ENCODE data around the gene NKD2. TPM values are rescaled to one million over a fixed set of nuclear protein-coding genes. Genes with fewer than 3 reads are reported as not detected.

Gene NKD2
- total RNA-seq, 1 experiment from 2014 or later: 12.8 TPM

DNA sequence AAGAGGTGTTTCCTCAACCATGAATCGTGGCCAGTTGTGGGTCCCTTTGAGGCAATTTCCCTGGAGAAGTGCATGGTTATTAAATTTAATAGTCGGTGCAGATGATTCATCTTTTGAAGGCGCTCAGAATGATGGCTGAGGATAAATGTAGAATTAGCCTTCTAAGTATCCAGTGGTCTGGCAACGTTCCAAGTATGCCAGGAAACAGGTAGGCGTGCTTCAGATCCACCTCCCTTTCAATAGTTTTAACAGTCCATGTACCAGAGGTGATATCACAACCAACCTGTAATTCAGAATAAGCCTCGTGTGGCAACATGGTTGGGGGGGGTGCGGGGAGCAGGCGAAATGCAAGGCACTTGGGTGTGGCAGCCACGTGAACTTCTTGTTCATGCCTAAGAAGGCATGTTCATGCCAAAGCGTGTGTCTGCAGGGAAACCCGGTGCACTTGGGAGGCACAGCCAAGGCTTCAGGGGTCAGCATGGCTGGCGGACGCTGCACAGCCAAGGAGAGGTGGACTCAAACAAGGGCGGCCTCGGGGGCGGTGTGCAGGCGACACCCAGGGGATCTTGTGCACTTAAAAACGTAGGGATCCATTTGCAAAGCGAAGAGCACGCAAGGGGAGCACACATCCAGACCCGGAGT lies 5.2 kb upstream of the NKD2 start:
- peaks cover 11% of the 10 kb centered on the region for H3K4me1 Mint-ChIP-seq
- TF ChIP-seq KAT7 (CRISPR knock-in tag; IDR thresholded peaks at IDR 0.05; ENCODE audit: borderline replicate concordance) (no peak), ZNF512 (CRISPR knock-in tag; IDR thresholded peaks at IDR 0.05; ENCODE audit: borderline replicate concordance) (no peak), GTF2I (CRISPR knock-in tag; conservative IDR thresholded peaks at IDR 0.05) (no peak), SMAD3 (CRISPR knock-in tag; IDR thresholded peaks at IDR 0.05; ENCODE audit: borderline replicate concordance) (no peak), NR1H2 (CRISPR knock-in tag; IDR thresholded peaks at IDR 0.05) (no peak), NR2C2 (CRISPR knock-in tag; IDR thresholded peaks at IDR 0.05) (no peak), ELF4 (CRISPR knock-in tag; IDR thresholded peaks at IDR 0.05; ENCODE audit: low read depth) (no peak), SMAD4 (CRISPR knock-in tag; IDR thresholded peaks at IDR 0.05) (no peak), ZNF317 (CRISPR knock-in tag; IDR thresholded peaks at IDR 0.05; ENCODE audit: borderline replicate concordance, low read depth) (no peak), ESRRA (CRISPR knock-in tag; IDR thresholded peaks at IDR 0.05; ENCODE audit: borderline replicate concordance) (no peak), GRHL2 (CRISPR knock-in tag; IDR thresholded peaks at IDR 0.05; ENCODE audit: insufficient replicate concordance, severe bottlenecking) (no peak), JUN (CRISPR knock-in tag; IDR thresholded peaks at IDR 0.05) (no peak)
- TF ChIP-seq, protein P1, sequence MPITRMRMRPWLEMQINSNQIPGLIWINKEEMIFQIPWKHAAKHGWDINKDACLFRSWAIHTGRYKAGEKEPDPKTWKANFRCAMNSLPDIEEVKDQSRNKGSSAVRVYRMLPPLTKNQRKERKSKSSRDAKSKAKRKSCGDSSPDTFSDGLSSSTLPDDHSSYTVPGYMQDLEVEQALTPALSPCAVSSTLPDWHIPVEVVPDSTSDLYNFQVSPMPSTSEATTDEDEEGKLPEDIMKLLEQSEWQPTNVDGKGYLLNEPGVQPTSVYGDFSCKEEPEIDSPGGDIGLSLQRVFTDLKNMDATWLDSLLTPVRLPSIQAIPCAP (CRISPR knock-in tag; IDR thresholded peaks at IDR 0.05): no peak
- TF ChIP-seq, protein P2, sequence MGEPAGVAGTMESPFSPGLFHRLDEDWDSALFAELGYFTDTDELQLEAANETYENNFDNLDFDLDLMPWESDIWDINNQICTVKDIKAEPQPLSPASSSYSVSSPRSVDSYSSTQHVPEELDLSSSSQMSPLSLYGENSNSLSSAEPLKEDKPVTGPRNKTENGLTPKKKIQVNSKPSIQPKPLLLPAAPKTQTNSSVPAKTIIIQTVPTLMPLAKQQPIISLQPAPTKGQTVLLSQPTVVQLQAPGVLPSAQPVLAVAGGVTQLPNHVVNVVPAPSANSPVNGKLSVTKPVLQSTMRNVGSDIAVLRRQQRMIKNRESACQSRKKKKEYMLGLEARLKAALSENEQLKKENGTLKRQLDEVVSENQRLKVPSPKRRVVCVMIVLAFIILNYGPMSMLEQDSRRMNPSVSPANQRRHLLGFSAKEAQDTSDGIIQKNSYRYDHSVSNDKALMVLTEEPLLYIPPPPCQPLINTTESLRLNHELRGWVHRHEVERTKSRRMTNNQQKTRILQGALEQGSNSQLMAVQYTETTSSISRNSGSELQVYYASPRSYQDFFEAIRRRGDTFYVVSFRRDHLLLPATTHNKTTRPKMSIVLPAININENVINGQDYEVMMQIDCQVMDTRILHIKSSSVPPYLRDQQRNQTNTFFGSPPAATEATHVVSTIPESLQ (CRISPR knock-in tag; IDR thresholded peaks at IDR 0.05): no peak
- CTCF ChIA-PET: no interaction called here
- peak; percentile 12 for DNase-seq (ENCODE audit: low spot score)
- POLR2A ChIA-PET: interaction anchor here (0.6 kb wide), 1 partner anchor 82 kb away, joined by 3 read pairs; no protein-coding TSS in a partner anchor
- no peaks in the 10 kb centered on the region for H3K36me3 Mint-ChIP-seq
- no peak for ATAC-seq
- H3K9me3 Mint-ChIP-seq: no peaks in the 10 kb centered on the region
- H3K27ac Mint-ChIP-seq: no peak overlapping the region
- peak overlapping the region; percentile 18; the same call in 1 of the 2 replicates for H3K4me3 Mint-ChIP-seq
- H3K27me3 Mint-ChIP-seq (ENCODE audit: low read depth): peaks cover 49% of the 10 kb centered on the region

GRCh38 chr5:1004461-1005248 lies 3.9 kb upstream of the NKD2 start:
- H3K4me3 Mint-ChIP-seq: peak overlapping the region; percentile 62
- no peak overlapping the region for H3K27ac Mint-ChIP-seq
- DNase-seq (ENCODE audit: low spot score): peak; percentile 59
- H3K9me3 Mint-ChIP-seq: no peaks in the 10 kb centered on the region
- peak; percentile 31 for ATAC-seq
- H3K36me3 Mint-ChIP-seq: no peaks in the 10 kb centered on the region
- CTCF ChIA-PET: interaction anchor here (0.5 to 3.1 kb wide), 7 partner anchors 14 to 376 kb away, joined by 3 to 22 read pairs (median 3); no protein-coding TSS in a partner anchor
- POLR2A ChIA-PET: no interaction called here
- peaks cover 51% of the 10 kb centered on the region for H3K27me3 Mint-ChIP-seq (ENCODE audit: low read depth)
- H3K4me1 Mint-ChIP-seq: peaks cover 11% of the 10 kb centered on the region
- TF ChIP-seq ZBTB21 (CRISPR knock-in tag; IDR thresholded peaks at IDR 0.05; ENCODE audit: borderline replicate concordance): no peak
- TF ChIP-seq, protein P3, sequence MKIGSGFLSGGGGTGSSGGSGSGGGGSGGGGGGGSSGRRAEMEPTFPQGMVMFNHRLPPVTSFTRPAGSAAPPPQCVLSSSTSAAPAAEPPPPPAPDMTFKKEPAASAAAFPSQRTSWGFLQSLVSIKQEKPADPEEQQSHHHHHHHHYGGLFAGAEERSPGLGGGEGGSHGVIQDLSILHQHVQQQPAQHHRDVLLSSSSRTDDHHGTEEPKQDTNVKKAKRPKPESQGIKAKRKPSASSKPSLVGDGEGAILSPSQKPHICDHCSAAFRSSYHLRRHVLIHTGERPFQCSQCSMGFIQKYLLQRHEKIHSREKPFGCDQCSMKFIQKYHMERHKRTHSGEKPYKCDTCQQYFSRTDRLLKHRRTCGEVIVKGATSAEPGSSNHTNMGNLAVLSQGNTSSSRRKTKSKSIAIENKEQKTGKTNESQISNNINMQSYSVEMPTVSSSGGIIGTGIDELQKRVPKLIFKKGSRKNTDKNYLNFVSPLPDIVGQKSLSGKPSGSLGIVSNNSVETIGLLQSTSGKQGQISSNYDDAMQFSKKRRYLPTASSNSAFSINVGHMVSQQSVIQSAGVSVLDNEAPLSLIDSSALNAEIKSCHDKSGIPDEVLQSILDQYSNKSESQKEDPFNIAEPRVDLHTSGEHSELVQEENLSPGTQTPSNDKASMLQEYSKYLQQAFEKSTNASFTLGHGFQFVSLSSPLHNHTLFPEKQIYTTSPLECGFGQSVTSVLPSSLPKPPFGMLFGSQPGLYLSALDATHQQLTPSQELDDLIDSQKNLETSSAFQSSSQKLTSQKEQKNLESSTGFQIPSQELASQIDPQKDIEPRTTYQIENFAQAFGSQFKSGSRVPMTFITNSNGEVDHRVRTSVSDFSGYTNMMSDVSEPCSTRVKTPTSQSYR (CRISPR knock-in tag; IDR thresholded peaks at IDR 0.05): peak; percentile 38; the same call in 1 of the 2 replicates
- no peak for TF ChIP-seq OVOL2 (CRISPR knock-in tag; IDR thresholded peaks at IDR 0.05; ENCODE audit: borderline replicate concordance)
- peak; percentile 12; the same call in 1 of the 2 replicates for TF ChIP-seq FOXP4 (CRISPR knock-in tag; IDR thresholded peaks at IDR 0.05)
- TF ChIP-seq MYBL2 (CRISPR knock-in tag; IDR thresholded peaks at IDR 0.05): no peak
- no peak for TF ChIP-seq CREM (CRISPR knock-in tag; IDR thresholded peaks at IDR 0.05)

All from WTC11 (cell line).